Activated T-cell treated with anti-CD3 and anti-CD28 coated beads for 4 hours (primary cell): Measurements from ENCODE around the gene MORN5.

Experiments used
- DNase-seq: peaks from one replicate; pipeline ENCODE4 v3.0.0-alpha.2; 2020

MORN5 gene

GRCh38 chr9:122144836-122145591, 14.7 kb upstream of the MORN5 start:
- no peak for DNase-seq

- no peak for DNase-seq
Measured at GRCh38 chr9:122145592-122145863, 14.2 kb upstream of the MORN5 start.

- DNase-seq = no peak
Measured at GRCh38 chr9:122151267-122151828, 8.4 kb upstream of the MORN5 start.

- no peak for DNase-seq
Measured at GRCh38 chr9:122155796-122156195, 3.9 kb upstream of the MORN5 start.

- peak; percentile 3 for DNase-seq
Measured at GRCh38 chr9:122158202-122158601, 1.5 kb upstream of the MORN5 start.

- no peak for DNase-seq
Measured at GRCh38 chr9:122159925-122160246, 178 bp downstream of the MORN5 start.

- no peak for DNase-seq
Measured at GRCh38 chr9:122162415-122162814, 2.7 kb downstream of the MORN5 start.

- no peak for DNase-seq
Measured at GRCh38 chr9:122164286-122164685, 4.6 kb downstream of the MORN5 start.

- DNase-seq = no peak
Measured at GRCh38 chr9:122168356-122168755, 8.6 kb downstream of the MORN5 start.

- DNase-seq = no peak
Measured at GRCh38 chr9:122172131-122172530, 12.4 kb downstream of the MORN5 start.

GRCh38 chr9:122173670-122174069, 14.0 kb downstream of the MORN5 start:
- DNase-seq = no peak

- no peak for DNase-seq
Measured at GRCh38 chr9:122176916-122177315, 17.2 kb downstream of the MORN5 start.

GRCh38 chr9:122179054-122179689, 19.5 kb downstream of the MORN5 start:
- DNase-seq = no peak

GRCh38 chr9:122179690-122180074, 20.0 kb downstream of the MORN5 start:
- DNase-seq = no peak

GRCh38 chr9:122180633-122181032, 20.9 kb downstream of the MORN5 start:
- DNase-seq = no peak

- DNase-seq = no peak
Measured at GRCh38 chr9:122183501-122183900, 23.8 kb downstream of the MORN5 start.

- no peak for DNase-seq
Measured at GRCh38 chr9:122184551-122184950, 24.8 kb downstream of the MORN5 start.

- DNase-seq = no peak
Measured at GRCh38 chr9:122186301-122186700, 26.6 kb downstream of the MORN5 start.

GRCh38 chr9:122186777-122187470, 27.2 kb downstream of the MORN5 start:
- no peak for DNase-seq

- no peak for DNase-seq
Measured at GRCh38 chr9:122188369-122188768, 28.7 kb downstream of the MORN5 start.

- no peak for DNase-seq
Measured at GRCh38 chr9:122190597-122191381, 31.1 kb downstream of the MORN5 start.

- DNase-seq = no peak
Measured at GRCh38 chr9:122191584-122191983, 31.9 kb downstream of the MORN5 start.

GRCh38 chr9:122192261-122192875, 32.7 kb downstream of the MORN5 start:
- no peak for DNase-seq
